ENCODE data around the gene ZNF708.

DNA sequence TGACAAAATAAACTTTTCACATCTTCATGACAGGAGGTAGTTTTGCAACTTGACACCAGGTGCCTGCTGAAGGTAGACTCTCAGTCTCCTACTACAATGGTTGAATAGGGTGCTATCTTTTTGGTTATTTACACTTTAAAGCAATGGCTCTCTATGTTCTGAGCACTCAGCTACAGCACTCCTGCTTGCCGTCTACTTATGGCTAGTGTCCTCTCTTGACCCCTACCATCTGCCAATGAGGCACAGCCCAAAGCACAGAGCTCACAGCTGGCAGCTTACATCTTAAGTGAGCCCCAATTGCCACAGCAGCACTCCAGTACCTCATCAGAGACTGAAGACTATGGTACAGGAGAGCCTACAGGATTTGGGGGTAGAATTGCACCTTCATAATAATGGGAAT is 11.4 kb downstream of the ZNF708 start:
- no peak for TF ChIP-seq SP1 (CRISPR knock-in tag; conservative IDR thresholded peaks at IDR 0.05)
- TF ChIP-seq, protein P1, sequence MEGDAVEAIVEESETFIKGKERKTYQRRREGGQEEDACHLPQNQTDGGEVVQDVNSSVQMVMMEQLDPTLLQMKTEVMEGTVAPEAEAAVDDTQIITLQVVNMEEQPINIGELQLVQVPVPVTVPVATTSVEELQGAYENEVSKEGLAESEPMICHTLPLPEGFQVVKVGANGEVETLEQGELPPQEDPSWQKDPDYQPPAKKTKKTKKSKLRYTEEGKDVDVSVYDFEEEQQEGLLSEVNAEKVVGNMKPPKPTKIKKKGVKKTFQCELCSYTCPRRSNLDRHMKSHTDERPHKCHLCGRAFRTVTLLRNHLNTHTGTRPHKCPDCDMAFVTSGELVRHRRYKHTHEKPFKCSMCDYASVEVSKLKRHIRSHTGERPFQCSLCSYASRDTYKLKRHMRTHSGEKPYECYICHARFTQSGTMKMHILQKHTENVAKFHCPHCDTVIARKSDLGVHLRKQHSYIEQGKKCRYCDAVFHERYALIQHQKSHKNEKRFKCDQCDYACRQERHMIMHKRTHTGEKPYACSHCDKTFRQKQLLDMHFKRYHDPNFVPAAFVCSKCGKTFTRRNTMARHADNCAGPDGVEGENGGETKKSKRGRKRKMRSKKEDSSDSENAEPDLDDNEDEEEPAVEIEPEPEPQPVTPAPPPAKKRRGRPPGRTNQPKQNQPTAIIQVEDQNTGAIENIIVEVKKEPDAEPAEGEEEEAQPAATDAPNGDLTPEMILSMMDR (IDR thresholded peaks at IDR 0.05): no peak

All from WTC11 (cell line).